Mammary epithelial cell (primary cell): Measurements from ENCODE around the gene TMEM151B.

Experiments
- EZH2 ChIP-seq: IDR thresholded peaks from 2 replicates; pipeline ENCODE4 v1.6.1; 2012; ENCODE audit warnings: low read length, inconsistent platforms, borderline replicate concordance
- TF ChIP-seq, protein P1 (sequence below), 2 donors: IDR thresholded peaks in 1 of 2; conservative IDR thresholded peaks in 1 of 2; 2 replicates each; pipeline ENCODE4 v1.5.1; 2011 to 2012; ENCODE audit warnings: inconsistent platforms in 2 of 2, low read length in 2 of 2, mild to moderate bottlenecking in 2 of 2, control low read depth in 1 of 2, low read depth in 1 of 2; ENCODE audit not compliant: insufficient read depth in 1 of 2; ENCODE audit errors: extremely low read depth in 1 of 2

DNA sequence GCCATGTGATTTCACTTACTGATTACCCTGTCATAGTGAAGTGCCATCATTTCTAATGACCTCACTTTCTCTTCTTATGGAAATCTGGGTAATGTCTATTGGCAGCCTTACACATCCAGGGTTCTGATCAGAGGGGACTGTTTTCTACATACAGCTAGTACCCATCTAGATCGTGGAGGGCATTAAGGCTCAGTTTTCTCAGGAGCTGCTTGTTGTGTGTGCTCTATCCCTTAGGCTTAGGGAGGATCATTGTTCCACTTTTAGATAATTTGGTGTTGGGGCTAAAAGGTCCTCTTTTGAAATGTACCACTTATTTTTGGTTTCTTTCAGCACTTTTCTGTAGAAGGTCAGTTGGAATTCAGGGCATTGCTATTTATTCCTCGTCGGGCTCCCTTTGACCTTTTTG lies 19.5 kb upstream of the TMEM151B start:
- TF ChIP-seq, protein P1, sequence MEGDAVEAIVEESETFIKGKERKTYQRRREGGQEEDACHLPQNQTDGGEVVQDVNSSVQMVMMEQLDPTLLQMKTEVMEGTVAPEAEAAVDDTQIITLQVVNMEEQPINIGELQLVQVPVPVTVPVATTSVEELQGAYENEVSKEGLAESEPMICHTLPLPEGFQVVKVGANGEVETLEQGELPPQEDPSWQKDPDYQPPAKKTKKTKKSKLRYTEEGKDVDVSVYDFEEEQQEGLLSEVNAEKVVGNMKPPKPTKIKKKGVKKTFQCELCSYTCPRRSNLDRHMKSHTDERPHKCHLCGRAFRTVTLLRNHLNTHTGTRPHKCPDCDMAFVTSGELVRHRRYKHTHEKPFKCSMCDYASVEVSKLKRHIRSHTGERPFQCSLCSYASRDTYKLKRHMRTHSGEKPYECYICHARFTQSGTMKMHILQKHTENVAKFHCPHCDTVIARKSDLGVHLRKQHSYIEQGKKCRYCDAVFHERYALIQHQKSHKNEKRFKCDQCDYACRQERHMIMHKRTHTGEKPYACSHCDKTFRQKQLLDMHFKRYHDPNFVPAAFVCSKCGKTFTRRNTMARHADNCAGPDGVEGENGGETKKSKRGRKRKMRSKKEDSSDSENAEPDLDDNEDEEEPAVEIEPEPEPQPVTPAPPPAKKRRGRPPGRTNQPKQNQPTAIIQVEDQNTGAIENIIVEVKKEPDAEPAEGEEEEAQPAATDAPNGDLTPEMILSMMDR (conservative IDR thresholded peaks at IDR 0.05 in 1 of 2, IDR thresholded peaks at IDR 0.05 in 1 of 2; ENCODE audit: extremely low read depth in 1 of 2, insufficient read depth in 1 of 2, low read depth in 1 of 2, low read length in 2 of 2) = no peak
- no peak for TF ChIP-seq EZH2
